ENCODE data around the gene GDAP1L1.

GDAP1L1 gene

GRCh38 chr20:44268802-44269201 lies 21.7 kb downstream of the GDAP1L1 start:
- peaks cover 4% of the 10 kb centered on the region for H3K36me3 ChIP-seq (ENCODE audit: insufficient read depth, low read length)
- no peaks in the 10 kb centered on the region for H3K4me1 ChIP-seq (ENCODE audit: insufficient read depth, low read length)
- no peaks in the 10 kb centered on the region for H3K9me3 ChIP-seq (ENCODE audit: low read length)

GRCh38 chr20:44271915-44272663 lies 25.0 kb downstream of the GDAP1L1 start:
- Histone ChIP-seq H3K4me3 (ENCODE audit: low read depth in 1 of 2, low read length in 2 of 2) (no peak overlapping the region), H3K4me1 (ENCODE audit: insufficient read depth, low read length) (no peaks in the 10 kb centered on the region), H3K27me3 (ENCODE audit: control insufficient read depth in 1 of 2, insufficient read depth in 2 of 2, low read length in 2 of 2) (no peaks in the 10 kb centered on the region), H3K9me3 (ENCODE audit: low read length) (no peaks in the 10 kb centered on the region), H3K9ac (ENCODE audit: low read length) (no peak overlapping the region), H3K27ac (ENCODE audit: low read depth, low read length) (no peak overlapping the region), H3K36me3 (ENCODE audit: insufficient read depth, low read length) (peaks cover 4% of the 10 kb centered on the region)

More at GRCh38 chr20:44268802-44269201, 21.7 kb downstream of the GDAP1L1 start:
- no peaks in the 10 kb centered on the region for H3K27me3 ChIP-seq (ENCODE audit: control insufficient read depth in 1 of 2, insufficient read depth in 2 of 2, low read length in 2 of 2)
- no peak overlapping the region for H3K27ac ChIP-seq (ENCODE audit: low read depth, low read length)
- H3K4me3 ChIP-seq (ENCODE audit: low read depth in 1 of 2, low read length in 2 of 2) = no peak overlapping the region
- H3K9ac ChIP-seq (ENCODE audit: low read length) = no peak overlapping the region

- Histone ChIP-seq H3K9ac (ENCODE audit: low read length) (no peak overlapping the region), H3K27me3 (ENCODE audit: control insufficient read depth in 1 of 2, insufficient read depth in 2 of 2, low read length in 2 of 2) (no peaks in the 10 kb centered on the region), H3K4me1 (ENCODE audit: insufficient read depth, low read length) (no peaks in the 10 kb centered on the region), H3K4me3 (ENCODE audit: low read depth in 1 of 2, low read length in 2 of 2) (no peak overlapping the region), H3K9me3 (ENCODE audit: low read length) (no peaks in the 10 kb centered on the region), H3K27ac (ENCODE audit: low read depth, low read length) (no peak overlapping the region), H3K36me3 (ENCODE audit: insufficient read depth, low read length) (peaks cover 4% of the 10 kb centered on the region)
These were observed 26.4 kb downstream of the GDAP1L1 start for GRCh38 chr20:44273231-44274215.

- Histone ChIP-seq H3K27me3 (ENCODE audit: control insufficient read depth in 1 of 2, insufficient read depth in 2 of 2, low read length in 2 of 2) (no peaks in the 10 kb centered on the region), H3K27ac (ENCODE audit: low read depth, low read length) (no peak overlapping the region), H3K4me1 (ENCODE audit: insufficient read depth, low read length) (no peaks in the 10 kb centered on the region), H3K9ac (ENCODE audit: low read length) (no peak overlapping the region), H3K36me3 (ENCODE audit: insufficient read depth, low read length) (peaks cover 4% of the 10 kb centered on the region), H3K4me3 (ENCODE audit: low read depth in 1 of 2, low read length in 2 of 2) (no peak overlapping the region), H3K9me3 (ENCODE audit: low read length) (no peaks in the 10 kb centered on the region)
These were observed 27.4 kb downstream of the GDAP1L1 start for GRCh38 chr20:44274303-44275017.

GRCh38 chr20:44279228-44279627 lies 32.1 kb downstream of the GDAP1L1 start:
- Histone ChIP-seq H3K36me3 (ENCODE audit: insufficient read depth, low read length) (no peaks in the 10 kb centered on the region), H3K9ac (ENCODE audit: low read length) (no peak overlapping the region)

GRCh38 chr20:44280387-44280786 lies 33.3 kb downstream of the GDAP1L1 start:
- Histone ChIP-seq H3K4me3 (ENCODE audit: low read depth in 1 of 2, low read length in 2 of 2) (no peak overlapping the region), H3K9ac (ENCODE audit: low read length) (no peak overlapping the region), H3K36me3 (ENCODE audit: insufficient read depth, low read length) (no peaks in the 10 kb centered on the region), H3K9me3 (ENCODE audit: low read length) (no peaks in the 10 kb centered on the region), H3K27me3 (ENCODE audit: control insufficient read depth in 1 of 2, insufficient read depth in 2 of 2, low read length in 2 of 2) (no peaks in the 10 kb centered on the region), H3K4me1 (ENCODE audit: insufficient read depth, low read length) (no peaks in the 10 kb centered on the region), H3K27ac (ENCODE audit: low read depth, low read length) (no peak overlapping the region)

More at GRCh38 chr20:44279228-44279627, 32.1 kb downstream of the GDAP1L1 start:
- Histone ChIP-seq H3K27ac (ENCODE audit: low read depth, low read length) (no peak overlapping the region), H3K4me1 (ENCODE audit: insufficient read depth, low read length) (no peaks in the 10 kb centered on the region), H3K9me3 (ENCODE audit: low read length) (no peaks in the 10 kb centered on the region), H3K27me3 (ENCODE audit: control insufficient read depth in 1 of 2, insufficient read depth in 2 of 2, low read length in 2 of 2) (no peaks in the 10 kb centered on the region), H3K4me3 (ENCODE audit: low read depth in 1 of 2, low read length in 2 of 2) (no peak overlapping the region)

- Histone ChIP-seq H3K27ac (ENCODE audit: low read depth, low read length) (no peak overlapping the region), H3K4me1 (ENCODE audit: insufficient read depth, low read length) (no peaks in the 10 kb centered on the region), H3K9me3 (ENCODE audit: low read length) (no peaks in the 10 kb centered on the region), H3K9ac (ENCODE audit: low read length) (no peak overlapping the region), H3K4me3 (ENCODE audit: low read depth in 1 of 2, low read length in 2 of 2) (no peak overlapping the region), H3K36me3 (ENCODE audit: insufficient read depth, low read length) (no peaks in the 10 kb centered on the region), H3K27me3 (ENCODE audit: control insufficient read depth in 1 of 2, insufficient read depth in 2 of 2, low read length in 2 of 2) (no peaks in the 10 kb centered on the region)
These were observed 35.1 kb downstream of the GDAP1L1 start for GRCh38 chr20:44282192-44282591.

GRCh38 chr20:44284032-44284431 lies 36.9 kb downstream of the GDAP1L1 start:
- Histone ChIP-seq H3K27me3 (ENCODE audit: control insufficient read depth in 1 of 2, insufficient read depth in 2 of 2, low read length in 2 of 2) (no peaks in the 10 kb centered on the region), H3K27ac (ENCODE audit: low read depth, low read length) (no peak overlapping the region), H3K36me3 (ENCODE audit: insufficient read depth, low read length) (no peaks in the 10 kb centered on the region), H3K4me3 (ENCODE audit: low read depth in 1 of 2, low read length in 2 of 2) (no peak overlapping the region), H3K9ac (ENCODE audit: low read length) (no peak overlapping the region), H3K9me3 (ENCODE audit: low read length) (no peaks in the 10 kb centered on the region), H3K4me1 (ENCODE audit: insufficient read depth, low read length) (no peaks in the 10 kb centered on the region)

- H3K4me1 ChIP-seq (ENCODE audit: insufficient read depth, low read length) = no peaks in the 10 kb centered on the region
- peaks cover 6% of the 10 kb centered on the region for H3K36me3 ChIP-seq (ENCODE audit: insufficient read depth, low read length)
- no peak overlapping the region for H3K27ac ChIP-seq (ENCODE audit: low read depth, low read length)
- no peak overlapping the region for H3K4me3 ChIP-seq (ENCODE audit: low read depth in 1 of 2, low read length in 2 of 2)
- H3K9me3 ChIP-seq (ENCODE audit: low read length) = no peaks in the 10 kb centered on the region
- H3K9ac ChIP-seq (ENCODE audit: low read length) = no peak overlapping the region
- H3K27me3 ChIP-seq (ENCODE audit: control insufficient read depth in 1 of 2, insufficient read depth in 2 of 2, low read length in 2 of 2) = no peaks in the 10 kb centered on the region
These were observed 40.4 kb downstream of the GDAP1L1 start for GRCh38 chr20:44287272-44288097.

GRCh38 chr20:44288252-44288651 lies 41.1 kb downstream of the GDAP1L1 start:
- no peak overlapping the region for H3K4me3 ChIP-seq (ENCODE audit: low read depth in 1 of 2, low read length in 2 of 2)
- no peak overlapping the region for H3K9ac ChIP-seq (ENCODE audit: low read length)
- peaks cover 6% of the 10 kb centered on the region for H3K36me3 ChIP-seq (ENCODE audit: insufficient read depth, low read length)
- H3K27ac ChIP-seq (ENCODE audit: low read depth, low read length) = no peak overlapping the region
- no peaks in the 10 kb centered on the region for H3K4me1 ChIP-seq (ENCODE audit: insufficient read depth, low read length)
- H3K27me3 ChIP-seq (ENCODE audit: control insufficient read depth in 1 of 2, insufficient read depth in 2 of 2, low read length in 2 of 2) = no peaks in the 10 kb centered on the region
- H3K9me3 ChIP-seq (ENCODE audit: low read length) = no peaks in the 10 kb centered on the region

Measured in muscle layer of colon (tissue), 2 donors.